Measurements from ENCODE around the gene AURKAIP1.
"Not testable (repeated sequence)": the region's sequence is repeated elsewhere in the genome, so short reads cannot be mapped to it uniquely, and the experiment has no call there.

The AURKAIP1 gene

GRCh38 chr1:1418464-1419362 lies 43.7 kb upstream of the AURKAIP1 start:
- no peaks in the 10 kb centered on the region for H3K9me3 ChIP-seq (ENCODE audit: control insufficient read depth in 2 of 2, low read length in 2 of 2)
- peaks cover 0 to 3% of the 10 kb centered on the region in 2 donors for H3K4me1 ChIP-seq (ENCODE audit: control insufficient read depth in 2 of 2, insufficient read depth in 2 of 2, low read length in 2 of 2)
- no peak overlapping the region for H3K9ac ChIP-seq (ENCODE audit: low read depth in 1 of 2, low read length in 2 of 2)
- H3K27me3 ChIP-seq (ENCODE audit: control insufficient read depth in 2 of 2, insufficient read depth in 2 of 2, low read length in 2 of 2), result peaks cover 0 to 3% of the 10 kb centered on the region in 2 donors
- H3K36me3 ChIP-seq (ENCODE audit: control insufficient read depth in 2 of 2, insufficient read depth in 2 of 2, low read length in 2 of 2), result no peaks in the 10 kb centered on the region
- H3K4me3 ChIP-seq (ENCODE audit: low read length in 2 of 2), result no peak overlapping the region
- H3K27ac ChIP-seq (ENCODE audit: low read depth in 2 of 2, low read length in 2 of 2), result no peak overlapping the region

DNA sequence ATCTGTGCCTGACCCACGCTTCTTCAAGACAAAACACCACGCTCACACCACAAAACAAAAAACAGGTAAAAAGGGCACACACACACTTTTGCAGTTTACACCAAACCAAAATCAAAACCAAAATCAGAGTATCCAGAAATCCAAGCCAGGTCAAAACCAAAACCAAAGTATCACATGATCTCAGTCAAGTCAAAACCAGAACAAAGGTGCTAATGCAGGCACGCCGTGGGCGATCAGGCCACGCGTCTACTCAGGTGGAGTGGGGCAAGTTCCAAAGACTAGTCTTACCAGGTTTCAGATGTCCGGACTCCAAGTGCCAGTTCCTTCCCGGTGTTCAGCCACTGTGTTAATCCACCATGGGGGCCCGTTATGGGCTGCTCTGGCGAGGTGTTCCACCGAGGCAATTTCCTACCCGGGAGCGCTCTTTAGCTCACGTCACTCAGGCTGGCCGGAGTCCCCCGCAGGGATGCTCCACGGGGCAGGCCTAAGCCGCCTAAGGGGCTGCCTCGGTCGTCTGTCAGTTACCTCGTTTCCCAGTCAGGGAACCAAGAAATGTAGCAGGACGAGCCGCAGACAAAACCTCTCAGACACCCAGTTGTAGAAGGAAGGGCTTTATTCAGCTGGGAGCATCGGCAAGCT lies 42.9 kb upstream of the AURKAIP1 start:
- not testable (repeated sequence) for H3K9me3 ChIP-seq (ENCODE audit: control insufficient read depth in 2 of 2, low read length in 2 of 2); H3K36me3 ChIP-seq (ENCODE audit: control insufficient read depth in 2 of 2, insufficient read depth in 2 of 2, low read length in 2 of 2); H3K9ac ChIP-seq (ENCODE audit: low read depth in 1 of 2, low read length in 2 of 2); H3K4me1 ChIP-seq (ENCODE audit: control insufficient read depth in 2 of 2, insufficient read depth in 2 of 2, low read length in 2 of 2); H3K27me3 ChIP-seq (ENCODE audit: control insufficient read depth in 2 of 2, insufficient read depth in 2 of 2, low read length in 2 of 2); H3K27ac ChIP-seq (ENCODE audit: low read depth in 2 of 2, low read length in 2 of 2); H3K4me3 ChIP-seq (ENCODE audit: low read length in 2 of 2)

DNA sequence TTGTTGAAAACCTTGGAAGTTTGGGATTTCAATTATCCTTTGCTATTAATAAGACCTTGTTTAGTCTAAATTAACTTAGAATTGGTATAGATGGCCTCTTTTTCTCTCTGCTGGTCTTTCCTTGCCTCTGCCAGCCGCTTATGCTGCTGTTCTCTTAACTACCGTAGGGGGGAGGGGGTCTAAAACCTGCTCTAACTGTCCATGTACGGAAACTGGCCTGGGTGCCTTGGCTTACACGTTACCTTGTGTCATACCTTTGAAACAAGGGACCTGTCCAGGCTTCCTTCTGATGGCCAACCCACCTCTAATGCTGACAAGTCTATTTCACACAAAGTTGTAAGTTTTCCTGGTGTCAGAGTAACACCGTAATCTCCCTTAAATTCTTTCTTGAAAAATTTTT lies 42.4 kb upstream of the AURKAIP1 start:
- not testable (repeated sequence) for H3K9me3 ChIP-seq (ENCODE audit: control insufficient read depth in 2 of 2, low read length in 2 of 2); H3K27ac ChIP-seq (ENCODE audit: low read depth in 2 of 2, low read length in 2 of 2); H3K36me3 ChIP-seq (ENCODE audit: control insufficient read depth in 2 of 2, insufficient read depth in 2 of 2, low read length in 2 of 2); H3K27me3 ChIP-seq (ENCODE audit: control insufficient read depth in 2 of 2, insufficient read depth in 2 of 2, low read length in 2 of 2); H3K4me3 ChIP-seq (ENCODE audit: low read length in 2 of 2); H3K4me1 ChIP-seq (ENCODE audit: control insufficient read depth in 2 of 2, insufficient read depth in 2 of 2, low read length in 2 of 2); H3K9ac ChIP-seq (ENCODE audit: low read depth in 1 of 2, low read length in 2 of 2)

GRCh38 chr1:1415751-1416150 lies 40.7 kb upstream of the AURKAIP1 start:
- no peak overlapping the region for H3K9ac ChIP-seq (ENCODE audit: low read depth in 1 of 2, low read length in 2 of 2)
- no peak overlapping the region for H3K27ac ChIP-seq (ENCODE audit: low read depth in 2 of 2, low read length in 2 of 2)

GRCh38 chr1:1412311-1412902 lies 37.4 kb upstream of the AURKAIP1 start:
- H3K27me3 ChIP-seq (ENCODE audit: control insufficient read depth in 2 of 2, insufficient read depth in 2 of 2, low read length in 2 of 2); H3K9me3 ChIP-seq (ENCODE audit: control insufficient read depth in 2 of 2, low read length in 2 of 2); H3K4me1 ChIP-seq (ENCODE audit: control insufficient read depth in 2 of 2, insufficient read depth in 2 of 2, low read length in 2 of 2); H3K4me3 ChIP-seq (ENCODE audit: low read length in 2 of 2); H3K9ac ChIP-seq (ENCODE audit: low read depth in 1 of 2, low read length in 2 of 2); H3K27ac ChIP-seq (ENCODE audit: low read depth in 2 of 2, low read length in 2 of 2); H3K36me3 ChIP-seq (ENCODE audit: control insufficient read depth in 2 of 2, insufficient read depth in 2 of 2, low read length in 2 of 2): not testable (repeated sequence)

More at GRCh38 chr1:1415751-1416150, 40.7 kb upstream of the AURKAIP1 start:
- H3K4me3 ChIP-seq (ENCODE audit: low read length in 2 of 2), result no peak overlapping the region
- H3K27me3 ChIP-seq (ENCODE audit: control insufficient read depth in 2 of 2, insufficient read depth in 2 of 2, low read length in 2 of 2), result peaks cover 0 to 1% of the 10 kb centered on the region in 2 donors
- no peaks in the 10 kb centered on the region for H3K36me3 ChIP-seq (ENCODE audit: control insufficient read depth in 2 of 2, insufficient read depth in 2 of 2, low read length in 2 of 2)
- no peaks in the 10 kb centered on the region for H3K9me3 ChIP-seq (ENCODE audit: control insufficient read depth in 2 of 2, low read length in 2 of 2)
- peaks cover 0 to 3% of the 10 kb centered on the region in 2 donors for H3K4me1 ChIP-seq (ENCODE audit: control insufficient read depth in 2 of 2, insufficient read depth in 2 of 2, low read length in 2 of 2)

GRCh38 chr1:1411626-1412025 lies 36.6 kb upstream of the AURKAIP1 start:
- H3K36me3 ChIP-seq (ENCODE audit: control insufficient read depth in 2 of 2, insufficient read depth in 2 of 2, low read length in 2 of 2), result no peaks in the 10 kb centered on the region
- H3K4me3 ChIP-seq (ENCODE audit: low read length in 2 of 2), result no peak overlapping the region
- H3K9ac ChIP-seq (ENCODE audit: low read depth in 1 of 2, low read length in 2 of 2), result no peak overlapping the region
- H3K4me1 ChIP-seq (ENCODE audit: control insufficient read depth in 2 of 2, insufficient read depth in 2 of 2, low read length in 2 of 2), result peaks cover 5 to 10% of the 10 kb centered on the region in 2 donors
- no peaks in the 10 kb centered on the region for H3K9me3 ChIP-seq (ENCODE audit: control insufficient read depth in 2 of 2, low read length in 2 of 2)
- no peaks in the 10 kb centered on the region for H3K27me3 ChIP-seq (ENCODE audit: control insufficient read depth in 2 of 2, insufficient read depth in 2 of 2, low read length in 2 of 2)
- no peak overlapping the region for H3K27ac ChIP-seq (ENCODE audit: low read depth in 2 of 2, low read length in 2 of 2)

DNA sequence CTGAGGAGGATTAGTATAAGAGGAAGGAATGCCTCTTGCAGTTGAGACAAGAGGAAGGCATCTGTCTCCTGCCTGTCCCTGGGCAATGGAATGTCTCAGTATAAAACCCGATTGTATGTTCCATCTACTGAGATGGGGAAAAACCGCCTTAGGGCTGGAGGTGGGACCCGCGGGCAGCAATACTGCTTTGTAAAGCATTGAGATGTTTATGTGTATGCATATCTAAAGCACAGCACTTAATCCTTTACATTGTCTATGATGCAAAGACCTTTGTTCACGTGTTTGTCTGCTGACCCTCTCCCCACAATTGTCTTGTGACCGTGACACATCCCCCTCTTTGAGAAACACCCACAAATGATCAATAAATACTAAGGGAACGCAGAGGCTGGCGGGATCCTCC lies 35.2 kb upstream of the AURKAIP1 start:
- H3K4me3 ChIP-seq (ENCODE audit: low read length in 2 of 2); H3K9ac ChIP-seq (ENCODE audit: low read depth in 1 of 2, low read length in 2 of 2); H3K27ac ChIP-seq (ENCODE audit: low read depth in 2 of 2, low read length in 2 of 2); H3K9me3 ChIP-seq (ENCODE audit: control insufficient read depth in 2 of 2, low read length in 2 of 2); H3K36me3 ChIP-seq (ENCODE audit: control insufficient read depth in 2 of 2, insufficient read depth in 2 of 2, low read length in 2 of 2); H3K27me3 ChIP-seq (ENCODE audit: control insufficient read depth in 2 of 2, insufficient read depth in 2 of 2, low read length in 2 of 2): not testable (repeated sequence)
- peaks cover 13 to 18% of the 10 kb centered on the region in 2 donors for H3K4me1 ChIP-seq (ENCODE audit: control insufficient read depth in 2 of 2, insufficient read depth in 2 of 2, low read length in 2 of 2)

- Histone ChIP-seq H3K9ac (ENCODE audit: low read depth in 1 of 2, low read length in 2 of 2) (peak overlapping the region; percentile 79 to 90), H3K36me3 (ENCODE audit: control insufficient read depth in 2 of 2, insufficient read depth in 2 of 2, low read length in 2 of 2) (peaks cover 10 to 22% of the 10 kb centered on the region in 2 donors), H3K4me3 (ENCODE audit: low read length in 2 of 2) (peak overlapping the region; percentile 91 to 94), H3K4me1 (ENCODE audit: control insufficient read depth in 2 of 2, insufficient read depth in 2 of 2, low read length in 2 of 2) (peaks cover 13 to 18% of the 10 kb centered on the region in 2 donors), H3K27ac (ENCODE audit: low read depth in 2 of 2, low read length in 2 of 2) (peak overlapping the region; percentile 67 to 83), H3K9me3 (ENCODE audit: control insufficient read depth in 2 of 2, low read length in 2 of 2) (no peaks in the 10 kb centered on the region), H3K27me3 (ENCODE audit: control insufficient read depth in 2 of 2, insufficient read depth in 2 of 2, low read length in 2 of 2) (no peaks in the 10 kb centered on the region)
Observed at GRCh38 chr1:1407636-1408318, 32.8 kb upstream of the AURKAIP1 start.

GRCh38 chr1:1406821-1407635 lies 32.0 kb upstream of the AURKAIP1 start, which contains the start of gene MRPL20:
TSS of gene MRPL20 (minus strand) at chr1:1407293. CDS start at chr1:1407217, 76 bp downstream.
- H3K27ac ChIP-seq (ENCODE audit: low read depth in 2 of 2, low read length in 2 of 2), result peak within 1 kb of the TSS; percentile 67 to 83
- peak within 1 kb of the TSS; percentile 91 to 94 for H3K4me3 ChIP-seq (ENCODE audit: low read length in 2 of 2)
- no peaks in the 10 kb centered on the region for H3K27me3 ChIP-seq (ENCODE audit: control insufficient read depth in 2 of 2, insufficient read depth in 2 of 2, low read length in 2 of 2)
- peaks cover 14 to 27% of the 10 kb centered on the region in 2 donors for H3K36me3 ChIP-seq (ENCODE audit: control insufficient read depth in 2 of 2, insufficient read depth in 2 of 2, low read length in 2 of 2)
- H3K4me1 ChIP-seq (ENCODE audit: control insufficient read depth in 2 of 2, insufficient read depth in 2 of 2, low read length in 2 of 2), result peaks cover 13 to 18% of the 10 kb centered on the region in 2 donors
- peak within 1 kb of the TSS; percentile 79 to 90 for H3K9ac ChIP-seq (ENCODE audit: low read depth in 1 of 2, low read length in 2 of 2)
- H3K9me3 ChIP-seq (ENCODE audit: control insufficient read depth in 2 of 2, low read length in 2 of 2), result no peaks in the 10 kb centered on the region
